ENCODE data around the gene SLC4A8.

Gene SLC4A8

GRCh38 chr12:51392556-51393237, 31.9 kb upstream of the SLC4A8 start:
- TF ChIP-seq CREB1 (IDR thresholded peaks at IDR 0.05; ENCODE audit: low read depth) (no peak), MAX (IDR thresholded peaks at IDR 0.05) (no peak), YY1 (IDR thresholded peaks at IDR 0.05; ENCODE audit: low read depth) (no peak), TCF12 (IDR thresholded peaks at IDR 0.05; ENCODE audit: low read depth) (no peak), NFIC (IDR thresholded peaks at IDR 0.05) (no peak), EGR1 (IDR thresholded peaks at IDR 0.05) (no peak), TAF1 (IDR thresholded peaks at IDR 0.05; ENCODE audit: low read depth) (no peak), EP300 (IDR thresholded peaks at IDR 0.05; ENCODE audit: borderline replicate concordance) (no peak), CEBPB (IDR thresholded peaks at IDR 0.05) (no peak), USF1 (IDR thresholded peaks at IDR 0.05) (no peak), ZBTB7A (IDR thresholded peaks at IDR 0.05; ENCODE audit: low read depth) (no peak), RAD21 (IDR thresholded peaks at IDR 0.05; ENCODE audit: low read depth) (no peak), REST (IDR thresholded peaks at IDR 0.05; ENCODE audit: low read depth) (no peak)

GRCh38 chr12:51393676-51394545, 30.7 kb upstream of the SLC4A8 start:
- no peak for TF ChIP-seq USF1 (IDR thresholded peaks at IDR 0.05)
- no peak for TF ChIP-seq TAF1 (IDR thresholded peaks at IDR 0.05; ENCODE audit: low read depth)
- no peak for TF ChIP-seq TCF12 (IDR thresholded peaks at IDR 0.05; ENCODE audit: low read depth)
- no peak for TF ChIP-seq TEAD4 (IDR thresholded peaks at IDR 0.05)
- no peak for TF ChIP-seq EP300 (IDR thresholded peaks at IDR 0.05; ENCODE audit: borderline replicate concordance)
- no peak for TF ChIP-seq FOXM1 (IDR thresholded peaks at IDR 0.05; ENCODE audit: borderline replicate concordance, low read depth)
- TF ChIP-seq CREB1 (IDR thresholded peaks at IDR 0.05; ENCODE audit: low read depth): no peak
- no peak for TF ChIP-seq ZBTB7A (IDR thresholded peaks at IDR 0.05; ENCODE audit: low read depth)
- TF ChIP-seq MAX (IDR thresholded peaks at IDR 0.05): no peak
- TF ChIP-seq YY1 (IDR thresholded peaks at IDR 0.05; ENCODE audit: low read depth): no peak
- TF ChIP-seq REST (IDR thresholded peaks at IDR 0.05; ENCODE audit: low read depth): no peak
- no peak for TF ChIP-seq NFIC (IDR thresholded peaks at IDR 0.05)
- no peak for TF ChIP-seq CEBPB (IDR thresholded peaks at IDR 0.05)
- TF ChIP-seq EGR1 (IDR thresholded peaks at IDR 0.05): no peak
- no peak for TF ChIP-seq RAD21 (IDR thresholded peaks at IDR 0.05; ENCODE audit: low read depth)

GRCh38 chr12:51395283-51396230, 29.1 kb upstream of the SLC4A8 start:
- TF ChIP-seq TEAD4 (IDR thresholded peaks at IDR 0.05) (no peak), CREB1 (IDR thresholded peaks at IDR 0.05; ENCODE audit: low read depth) (no peak), USF1 (IDR thresholded peaks at IDR 0.05) (no peak), CEBPB (IDR thresholded peaks at IDR 0.05) (no peak)

- TF ChIP-seq TCF12 (IDR thresholded peaks at IDR 0.05; ENCODE audit: low read depth) (no peak), YY1 (IDR thresholded peaks at IDR 0.05; ENCODE audit: low read depth) (no peak), TEAD4 (IDR thresholded peaks at IDR 0.05) (no peak), TAF1 (IDR thresholded peaks at IDR 0.05; ENCODE audit: low read depth) (no peak), CREB1 (IDR thresholded peaks at IDR 0.05; ENCODE audit: low read depth) (no peak), MAX (IDR thresholded peaks at IDR 0.05) (no peak), ZBTB7A (IDR thresholded peaks at IDR 0.05; ENCODE audit: low read depth) (no peak), FOXM1 (IDR thresholded peaks at IDR 0.05; ENCODE audit: borderline replicate concordance, low read depth) (no peak), RAD21 (IDR thresholded peaks at IDR 0.05; ENCODE audit: low read depth) (no peak), EP300 (IDR thresholded peaks at IDR 0.05; ENCODE audit: borderline replicate concordance) (no peak), CEBPB (IDR thresholded peaks at IDR 0.05) (no peak), NFIC (IDR thresholded peaks at IDR 0.05) (no peak), REST (IDR thresholded peaks at IDR 0.05; ENCODE audit: low read depth) (no peak), USF1 (IDR thresholded peaks at IDR 0.05) (no peak)
Observed at GRCh38 chr12:51397670-51398069, 27.0 kb upstream of the SLC4A8 start.
